Endodermal cell (in vitro differentiated cells): ENCODE measurements around the gene XAGE1A. TPM values are rescaled to one million over a fixed set of nuclear protein-coding genes. Genes with fewer than 3 reads are reported as not detected.
"Not testable (repeated sequence)": the region's sequence is repeated elsewhere in the genome, so short reads cannot be mapped to it uniquely, and the experiment has no call there.

Source experiments
- DNase-seq: peaks from one replicate; pipeline ENCODE4 v3.0.0-alpha.2; 2017
- H3K27ac ChIP-seq: 2 replicates; pipeline ENCODE4 v1.5.1; 2013; ENCODE audit warnings: mild to moderate bottlenecking, low read depth, low read length, moderate library complexity
- H3K27me3 ChIP-seq: 2 replicates; pipeline ENCODE4 v1.6.1; 2013; ENCODE audit warnings: mild to moderate bottlenecking, low read length, moderate library complexity; ENCODE audit not compliant: insufficient read depth, control insufficient read depth, poor library complexity, severe bottlenecking
- H3K36me3 ChIP-seq: 2 replicates; pipeline ENCODE4 v1.7.0; 2013; ENCODE audit warnings: mild to moderate bottlenecking, low read length, moderate library complexity; ENCODE audit not compliant: control insufficient read depth, insufficient read depth
- H3K4me1 ChIP-seq: one replicate; pipeline ENCODE4 v1.7.0; 2013; ENCODE audit warnings: low read length; ENCODE audit not compliant: control insufficient read depth, insufficient read depth
- H3K4me3 ChIP-seq: 2 replicates; pipeline ENCODE4 v1.5.1; 2013; ENCODE audit warnings: mild to moderate bottlenecking, low read length, moderate library complexity
- H3K9ac ChIP-seq: 2 replicates; pipeline ENCODE4 v1.6.1; 2013; ENCODE audit warnings: mild to moderate bottlenecking, low read length, moderate library complexity; ENCODE audit not compliant: poor library complexity, severe bottlenecking; ENCODE audit errors: extremely low read depth
- H3K9me3 ChIP-seq: 2 replicates; pipeline ENCODE4 v1.6.1; 2013; ENCODE audit warnings: mild to moderate bottlenecking, low read length, moderate library complexity; ENCODE audit not compliant: control insufficient read depth
- H3K27ac Mint-ChIP-seq: 2 replicates; pipeline ENCODE4 v1.8.0; 2020; ENCODE audit warnings: mixed read lengths
- H3K27me3 Mint-ChIP-seq: 2 replicates; pipeline ENCODE4 v1.8.0; 2021; ENCODE audit warnings: mild to moderate bottlenecking, mixed read lengths; ENCODE audit not compliant: insufficient read depth
- H3K36me3 Mint-ChIP-seq: 2 replicates; pipeline ENCODE4 v1.8.0; 2020; ENCODE audit warnings: low read depth, mixed read lengths
- H3K4me1 Mint-ChIP-seq: 2 replicates; pipeline ENCODE4 v1.8.0; 2020; ENCODE audit warnings: mixed read lengths
- H3K4me3 Mint-ChIP-seq: 2 replicates; pipeline ENCODE4 v1.8.0; 2020; ENCODE audit warnings: mild to moderate bottlenecking, moderate library complexity, mixed read lengths
- H3K9me3 Mint-ChIP-seq: 2 replicates; pipeline ENCODE4 v1.8.0; 2020; ENCODE audit warnings: mild to moderate bottlenecking, mixed read lengths
- CTCF ChIP-seq: fragments of 200-600 bp; sonication (generic); conservative IDR thresholded peaks from 2 replicates; pipeline ENCODE4 v1.5.0; 2021; ENCODE audit warnings: antibody characterized with exemption, mild to moderate bottlenecking
- WGBS, 2 experiments: methylation state at CpG; one replicate each; pipeline versions ENCODE4 v1.1.5 to v1.1.7; 2013; ENCODE audit warnings: missing lambda C conversion rate in 2 of 2, mixed read lengths in 1 of 2; ENCODE audit not compliant: insufficient coverage in 1 of 2, insufficient read length in 1 of 2; 5-methylcytosine and 5-hydroxymethylcytosine counted together
- total RNA-seq, 2 donors: library from RNA; stranded (reverse); fragmentation: NEBNext Ultra II Directional in 1 of 2; extraction: Animal tissue kit (Norgen Biotek cat#: 25700) in 1 of 2; gene quantifications; 2 replicates in 1 of 2; 3 replicates in 1 of 2; pipeline ENCODE4 v1.2.1, GENCODE V29; 2021

Gene XAGE1A
- total RNA-seq, 2 donors from 2014 or later, result not detected

- H3K4me1 ChIP-seq, result no peaks in the 10 kb centered on the region
- no peak overlapping the region for H3K9ac ChIP-seq
- 90 to 96% methylated on average over 4 of the region's 4 CpGs for WGBS, 2 experiments
- Mint-ChIP-seq H3K27me3 (peaks cover 1% of the 10 kb centered on the region), H3K27ac (no peak overlapping the region), H3K4me3 (no peak overlapping the region), H3K9me3 (peaks cover 49% of the 10 kb centered on the region), H3K4me1 (no peaks in the 10 kb centered on the region), H3K36me3 (no peaks in the 10 kb centered on the region)
- no peaks in the 10 kb centered on the region for H3K9me3 ChIP-seq
- no peak overlapping the region for H3K4me3 ChIP-seq
- no peak overlapping the region for H3K27ac ChIP-seq
- H3K36me3 ChIP-seq, result no peaks in the 10 kb centered on the region
- no peaks in the 10 kb centered on the region for H3K27me3 ChIP-seq
- no peak for DNase-seq
- no peak for TF ChIP-seq CTCF
Measured at GRCh38 chrX:52504551-52504950, 8.9 kb downstream of the XAGE1A start.

GRCh38 chrX:52507331-52507730 lies 11.7 kb downstream of the XAGE1A start:
- WGBS, 2 experiments, result 87 to 100% methylated on average over 1 to 3 of the region's 3 CpGs
- no peak for DNase-seq
- no peaks in the 10 kb centered on the region for H3K9me3 ChIP-seq
- H3K4me1 ChIP-seq, result no peaks in the 10 kb centered on the region
- no peaks in the 10 kb centered on the region for H3K27me3 ChIP-seq
- H3K4me3 Mint-ChIP-seq, result no peak overlapping the region
- H3K4me3 ChIP-seq, result no peak overlapping the region
- no peak overlapping the region for H3K27ac Mint-ChIP-seq
- no peak overlapping the region for H3K27ac ChIP-seq
- H3K9me3 Mint-ChIP-seq, result peaks cover 54% of the 10 kb centered on the region
- H3K27me3 Mint-ChIP-seq, result peaks cover 1% of the 10 kb centered on the region
- H3K9ac ChIP-seq, result no peak overlapping the region
- TF ChIP-seq CTCF, result no peak
- H3K4me1 Mint-ChIP-seq, result no peaks in the 10 kb centered on the region
- no peaks in the 10 kb centered on the region for H3K36me3 ChIP-seq
- no peaks in the 10 kb centered on the region for H3K36me3 Mint-ChIP-seq

GRCh38 chrX:52509916-52510315 lies 14.3 kb downstream of the XAGE1A start:
- H3K4me3 ChIP-seq, result no peak overlapping the region
- Mint-ChIP-seq H3K4me1 (no peaks in the 10 kb centered on the region), H3K9me3 (peaks cover 32% of the 10 kb centered on the region), H3K36me3 (no peaks in the 10 kb centered on the region), H3K4me3 (no peak overlapping the region), H3K27me3 (peaks cover 1% of the 10 kb centered on the region), H3K27ac (no peak overlapping the region)
- H3K27ac ChIP-seq, result no peak overlapping the region
- no peak for TF ChIP-seq CTCF
- no peak for DNase-seq
- no peaks in the 10 kb centered on the region for H3K9me3 ChIP-seq
- H3K4me1 ChIP-seq, result no peaks in the 10 kb centered on the region
- H3K36me3 ChIP-seq, result no peaks in the 10 kb centered on the region
- H3K27me3 ChIP-seq, result no peaks in the 10 kb centered on the region
- 90 to 100% methylated on average over 2 to 6 of the region's 6 CpGs for WGBS, 2 experiments
- H3K9ac ChIP-seq, result no peak overlapping the region

- H3K9ac ChIP-seq, H3K9me3 ChIP-seq, H3K4me1 ChIP-seq, DNase-seq, H3K4me1 Mint-ChIP-seq, H3K4me3 ChIP-seq, H3K27me3 ChIP-seq, H3K4me3 Mint-ChIP-seq, H3K27me3 Mint-ChIP-seq, H3K36me3 ChIP-seq, H3K27ac ChIP-seq, H3K27ac Mint-ChIP-seq, H3K36me3 Mint-ChIP-seq: not testable (repeated sequence)
- no CpG with 5 or more reads among the region's 6 CpGs for whole genome bisulfite sequencing, 2 experiments
- H3K9me3 Mint-ChIP-seq, result peaks cover 26% of the 10 kb centered on the region
Measured at GRCh38 chrX:52511126-52511525, 15.5 kb downstream of the XAGE1A start.

GRCh38 chrX:52516110-52516986 lies 20.7 kb downstream of the XAGE1A start:
- H3K4me3 Mint-ChIP-seq, H3K36me3 ChIP-seq, H3K27me3 ChIP-seq, H3K4me3 ChIP-seq, H3K27ac Mint-ChIP-seq, H3K9ac ChIP-seq, H3K4me1 Mint-ChIP-seq, H3K36me3 Mint-ChIP-seq, H3K9me3 ChIP-seq, H3K27ac ChIP-seq, H3K4me1 ChIP-seq, H3K27me3 Mint-ChIP-seq, H3K9me3 Mint-ChIP-seq, DNase-seq: not testable (repeated sequence)
- no CpG with 5 or more reads among the region's 27 CpGs for WGBS, 2 experiments
